Measurements from ENCODE around the gene ATP2B1. TPM values are rescaled to one million over a fixed set of nuclear protein-coding genes. Genes with fewer than 3 reads are reported as not detected.

Gene ATP2B1
- total RNA-seq, 1 donor from 2014 or later: 48.9 TPM

- Histone ChIP-seq H3K9me3 (ENCODE audit: insufficient read depth, low read depth, low read length) (no peaks in the 10 kb centered on the region), H3K27me3 (ENCODE audit: insufficient read depth, low read length) (no peaks in the 10 kb centered on the region), H2AFZ (ENCODE audit: low read depth, low read length) (no peak overlapping the region), H3K4me1 (ENCODE audit: insufficient read depth, low read length) (peaks cover 6% of the 10 kb centered on the region), H3K4me3 (ENCODE audit: insufficient read depth, low read depth, low read length) (no peak overlapping the region), H3K79me2 (ENCODE audit: insufficient read depth, low read length) (no peaks in the 10 kb centered on the region), H3K27ac (ENCODE audit: low read depth, low read length) (no peak overlapping the region), H4K20me1 (ENCODE audit: insufficient read depth, low read length) (no peaks in the 10 kb centered on the region), H3K9ac (ENCODE audit: low read length) (no peak overlapping the region), H3K36me3 (ENCODE audit: insufficient read depth, low read length) (peaks cover 3% of the 10 kb centered on the region), H3K4me2 (ENCODE audit: low read length) (no peak overlapping the region)
- no peak for DNase-seq (ENCODE audit: low read depth)
- FAIRE-seq: no peak
- Mint-ChIP-seq H3K4me1 (ENCODE audit: low read depth, unreplicated experiment) (peaks cover 14% of the 10 kb centered on the region), H3K27ac (ENCODE audit: unreplicated experiment) (no peak overlapping the region), H3K36me3 (ENCODE audit: low read depth, unreplicated experiment) (peaks cover 5% of the 10 kb centered on the region), H3K27me3 (ENCODE audit: low read depth, unreplicated experiment) (no peaks in the 10 kb centered on the region), H3K9me3 (ENCODE audit: unreplicated experiment) (no peaks in the 10 kb centered on the region), H3K4me3 (ENCODE audit: unreplicated experiment) (no peak overlapping the region)
- TF ChIP-seq CTCF (IDR thresholded peaks at IDR 0.05; ENCODE audit: insufficient read depth, low read depth, low read length): no peak
- TF ChIP-seq EZH2 (IDR thresholded peaks at IDR 0.05; ENCODE audit: insufficient read depth, low read length): no peak
Observed at GRCh38 chr12:89634508-89634907, 74.1 kb downstream of the ATP2B1 start.

GRCh38 chr12:89632778-89633177, 75.9 kb downstream of the ATP2B1 start:
- Histone ChIP-seq H4K20me1 (ENCODE audit: insufficient read depth, low read length) (no peaks in the 10 kb centered on the region), H3K27ac (ENCODE audit: low read depth, low read length) (no peak overlapping the region), H3K9me3 (ENCODE audit: insufficient read depth, low read depth, low read length) (no peaks in the 10 kb centered on the region), H3K79me2 (ENCODE audit: insufficient read depth, low read length) (no peaks in the 10 kb centered on the region), H3K36me3 (ENCODE audit: insufficient read depth, low read length) (peaks cover 8% of the 10 kb centered on the region), H3K9ac (ENCODE audit: low read length) (no peak overlapping the region), H2AFZ (ENCODE audit: low read depth, low read length) (no peak overlapping the region), H3K27me3 (ENCODE audit: insufficient read depth, low read length) (no peaks in the 10 kb centered on the region), H3K4me1 (ENCODE audit: insufficient read depth, low read length) (peaks cover 6% of the 10 kb centered on the region), H3K4me2 (ENCODE audit: low read length) (no peak overlapping the region), H3K4me3 (ENCODE audit: insufficient read depth, low read depth, low read length) (no peak overlapping the region)
- FAIRE-seq (no peak), DNase-seq (ENCODE audit: low read depth) (no peak)
- Mint-ChIP-seq H3K27ac (ENCODE audit: unreplicated experiment) (no peak overlapping the region), H3K9me3 (ENCODE audit: unreplicated experiment) (no peaks in the 10 kb centered on the region), H3K4me1 (ENCODE audit: low read depth, unreplicated experiment) (peaks cover 23% of the 10 kb centered on the region), H3K27me3 (ENCODE audit: low read depth, unreplicated experiment) (no peaks in the 10 kb centered on the region), H3K4me3 (ENCODE audit: unreplicated experiment) (no peak overlapping the region), H3K36me3 (ENCODE audit: low read depth, unreplicated experiment) (peaks cover 5% of the 10 kb centered on the region)
- TF ChIP-seq EZH2 (IDR thresholded peaks at IDR 0.05; ENCODE audit: insufficient read depth, low read length): no peak
- TF ChIP-seq CTCF (IDR thresholded peaks at IDR 0.05; ENCODE audit: insufficient read depth, low read depth, low read length): no peak

DNA sequence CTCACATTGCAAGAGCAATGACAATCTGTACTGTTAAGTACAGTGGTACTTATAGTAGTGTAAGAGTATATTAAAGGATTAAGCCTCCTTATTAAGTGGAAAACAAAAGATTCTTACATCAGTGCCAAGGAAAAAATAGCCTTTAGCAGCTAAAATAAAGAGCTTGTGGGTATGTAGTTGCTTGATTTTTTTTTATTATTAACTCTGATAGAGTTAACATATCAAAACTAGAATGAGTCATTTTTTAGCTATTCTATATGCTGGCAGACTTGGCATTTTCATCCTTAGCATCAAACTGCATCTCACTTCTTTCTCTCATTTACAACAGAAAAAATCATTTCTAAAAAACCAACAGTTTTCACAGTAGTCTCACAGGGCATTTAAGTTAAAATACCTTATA, 86.5 kb downstream of the ATP2B1 start:
- Histone ChIP-seq H4K20me1 (ENCODE audit: insufficient read depth, low read length) (no peaks in the 10 kb centered on the region), H3K36me3 (ENCODE audit: insufficient read depth, low read length) (no peaks in the 10 kb centered on the region), H3K4me2 (ENCODE audit: low read length) (no peak overlapping the region), H3K9me3 (ENCODE audit: insufficient read depth, low read depth, low read length) (no peaks in the 10 kb centered on the region), H2AFZ (ENCODE audit: low read depth, low read length) (no peak overlapping the region), H3K4me3 (ENCODE audit: insufficient read depth, low read depth, low read length) (no peak overlapping the region), H3K27ac (ENCODE audit: low read depth, low read length) (no peak overlapping the region), H3K4me1 (ENCODE audit: insufficient read depth, low read length) (no peaks in the 10 kb centered on the region), H3K79me2 (ENCODE audit: insufficient read depth, low read length) (no peaks in the 10 kb centered on the region), H3K9ac (ENCODE audit: low read length) (no peak overlapping the region), H3K27me3 (ENCODE audit: insufficient read depth, low read length) (no peaks in the 10 kb centered on the region)
- Mint-ChIP-seq H3K4me1 (ENCODE audit: low read depth, unreplicated experiment) (peaks cover 8% of the 10 kb centered on the region), H3K36me3 (ENCODE audit: low read depth, unreplicated experiment) (peaks cover 3% of the 10 kb centered on the region), H3K4me3 (ENCODE audit: unreplicated experiment) (no peak overlapping the region), H3K27ac (ENCODE audit: unreplicated experiment) (no peak overlapping the region), H3K27me3 (ENCODE audit: low read depth, unreplicated experiment) (no peaks in the 10 kb centered on the region), H3K9me3 (ENCODE audit: unreplicated experiment) (no peaks in the 10 kb centered on the region)
- no peak for FAIRE-seq
- TF ChIP-seq CTCF (IDR thresholded peaks at IDR 0.05; ENCODE audit: insufficient read depth, low read depth, low read length): no peak
- TF ChIP-seq EZH2 (IDR thresholded peaks at IDR 0.05; ENCODE audit: insufficient read depth, low read length): no peak
- DNase-seq (ENCODE audit: low read depth): no peak
